ENCODE results near the gene IWS1. TPM values are rescaled to one million over a fixed set of nuclear protein-coding genes. Genes with fewer than 3 reads are reported as not detected.

IWS1 gene
- total RNA-seq, 2 experiments from 2014 or later: 24.9 to 26.0 TPM

GRCh38 chr2:127569666-127570065 is 43.4 kb upstream of the IWS1 start:
- Mint-ChIP-seq H3K27me3 (no peaks in the 10 kb centered on the region), H3K9me3 (no peaks in the 10 kb centered on the region), H3K4me3 (no peak overlapping the region), H3K36me3 (ENCODE audit: low read depth) (no peaks in the 10 kb centered on the region), H3K27ac (no peak overlapping the region), H3K4me1 (ENCODE audit: low read depth) (no peaks in the 10 kb centered on the region)
- Histone ChIP-seq H3K9me3 (ENCODE audit: control insufficient read depth in 1 of 2, insufficient read depth in 1 of 2, low read length in 2 of 2) (no peaks in the 10 kb centered on the region), H3K36me3 (ENCODE audit: insufficient read depth, low read length) (no peaks in the 10 kb centered on the region), H3K4me3 (ENCODE audit: low read length) (no peak overlapping the region), H3K4me1 (ENCODE audit: insufficient read depth, low read length) (no peaks in the 10 kb centered on the region), H3K27ac (ENCODE audit: low read depth in 1 of 2, low read length in 2 of 2) (no peak overlapping the region), H3K27me3 (ENCODE audit: control insufficient read depth in 1 of 2, insufficient read depth in 2 of 2, low read length in 2 of 2) (no peaks in the 10 kb centered on the region)
- no peak for TF ChIP-seq CTCF (IDR thresholded peaks at IDR 0.05)
- ChIA-PET CTCF (no interaction called here), POLR2A (no interaction called here)
- DNase-seq: no peak
- intact Hi-C loops (cut with DNase I, micrococcal nuclease): no loop called here
- no peak for ATAC-seq (ENCODE audit: poor library complexity)

- H3K27me3 Mint-ChIP-seq: no peaks in the 10 kb centered on the region
- intact Hi-C loops (cut with DNase I, micrococcal nuclease): no loop called here
- DNase-seq: no peak
- H3K36me3 ChIP-seq (ENCODE audit: insufficient read depth, low read length): no peaks in the 10 kb centered on the region
- no peak overlapping the region for H3K27ac Mint-ChIP-seq
- H3K27ac ChIP-seq (ENCODE audit: low read depth in 1 of 2, low read length in 2 of 2): no peak overlapping the region
- ChIA-PET CTCF (no interaction called here), POLR2A (no interaction called here)
- H3K36me3 Mint-ChIP-seq (ENCODE audit: low read depth): no peaks in the 10 kb centered on the region
- no peak for TF ChIP-seq CTCF (IDR thresholded peaks at IDR 0.05)
- H3K9me3 ChIP-seq (ENCODE audit: control insufficient read depth in 1 of 2, insufficient read depth in 1 of 2, low read length in 2 of 2): no peaks in the 10 kb centered on the region
- H3K27me3 ChIP-seq (ENCODE audit: control insufficient read depth in 1 of 2, insufficient read depth in 2 of 2, low read length in 2 of 2): no peaks in the 10 kb centered on the region
- no peak overlapping the region for H3K4me3 ChIP-seq (ENCODE audit: low read length)
- ATAC-seq (ENCODE audit: poor library complexity): no peak
- no peaks in the 10 kb centered on the region for H3K9me3 Mint-ChIP-seq
- peaks cover 3% of the 10 kb centered on the region for H3K4me1 ChIP-seq (ENCODE audit: insufficient read depth, low read length)
- no peak overlapping the region for H3K4me3 Mint-ChIP-seq
- peaks cover 4% of the 10 kb centered on the region for H3K4me1 Mint-ChIP-seq (ENCODE audit: low read depth)
These were observed 41.8 kb upstream of the IWS1 start for GRCh38 chr2:127568128-127568527.

- Mint-ChIP-seq H3K27ac (no peak overlapping the region), H3K27me3 (no peaks in the 10 kb centered on the region), H3K4me3 (no peak overlapping the region), H3K4me1 (ENCODE audit: low read depth) (peaks cover 4% of the 10 kb centered on the region), H3K36me3 (ENCODE audit: low read depth) (no peaks in the 10 kb centered on the region), H3K9me3 (no peaks in the 10 kb centered on the region)
- DNase-seq (no peak), ATAC-seq (ENCODE audit: poor library complexity) (no peak)
- Histone ChIP-seq H3K9me3 (ENCODE audit: control insufficient read depth in 1 of 2, insufficient read depth in 1 of 2, low read length in 2 of 2) (no peaks in the 10 kb centered on the region), H3K36me3 (ENCODE audit: insufficient read depth, low read length) (no peaks in the 10 kb centered on the region), H3K27ac (ENCODE audit: low read depth in 1 of 2, low read length in 2 of 2) (no peak overlapping the region), H3K4me1 (ENCODE audit: insufficient read depth, low read length) (peaks cover 3% of the 10 kb centered on the region), H3K4me3 (ENCODE audit: low read length) (no peak overlapping the region), H3K27me3 (ENCODE audit: control insufficient read depth in 1 of 2, insufficient read depth in 2 of 2, low read length in 2 of 2) (no peaks in the 10 kb centered on the region)
- ChIA-PET CTCF (no interaction called here), POLR2A (no interaction called here)
- intact Hi-C loops (cut with DNase I, micrococcal nuclease): no loop called here
- no peak for TF ChIP-seq CTCF (IDR thresholded peaks at IDR 0.05)
These were observed 41.1 kb upstream of the IWS1 start for GRCh38 chr2:127567351-127567854.

All from CD4-positive, alpha-beta T cell (primary cell).